OCI-LY7 (cell line): ENCODE measurements around the gene HOXA10. TPM values are rescaled to one million over a fixed set of nuclear protein-coding genes. Genes with fewer than 3 reads are reported as not detected.
A peak's percentile ranks its signal among the peaks of the same experiment; 100 is the strongest.

ENCODE experiments used
- BruUV-seq: library from RNA; stranded (reverse); fragments of 400-500 nt; replicated peaks from 2 replicates; lab custom pipeline; 2021; lab: Mats Ljungman, UMichigan
- CTCF ChIA-PET: fragments of 300-600 bp; sonication (Branson Sonifier 250); formaldehyde crosslinking; loops from one replicate; lab custom pipeline; 2022; ENCODE audit warnings: antibody characterized with exemption; ENCODE audit not compliant: unreplicated experiment; lab: Charles Lee
- POLR2A ChIA-PET: fragments of 300-600 bp; sonication (Branson Sonifier 250); formaldehyde crosslinking; loops from one replicate; lab custom pipeline; 2022; ENCODE audit warnings: antibody characterized with exemption; lab: Charles Lee
- DNase-seq: peaks from one replicate; pipeline ENCODE4 v3.0.0-alpha.2; 2015; ENCODE audit warnings: low spot score
- H2AFZ ChIP-seq: fragments of 200-600 bp; sonication (generic), shearing (Covaris generic); 2 replicates; pipeline ENCODE4 v1.6.1; 2014; ENCODE audit warnings: mild to moderate bottlenecking, antibody characterized with exemption, low read length, moderate library complexity
- H3K27ac ChIP-seq: fragments of 200-600 bp; sonication (generic); 2 replicates; pipeline ENCODE4 v1.5.1; 2014; ENCODE audit warnings: mixed run types, low read depth, mild to moderate bottlenecking, moderate library complexity, low read length, inconsistent platforms; ENCODE audit not compliant: poor library complexity, severe bottlenecking
- H3K36me3 ChIP-seq: fragments of 200-600 bp; sonication (generic); 2 replicates; pipeline ENCODE4 v1.6.1; 2014; ENCODE audit warnings: mild to moderate bottlenecking, antibody characterized with exemption, low read length, moderate library complexity, mixed read lengths; ENCODE audit not compliant: insufficient read depth
- H3K4me1 ChIP-seq: fragments of 200-600 bp; sonication (generic); 2 replicates; pipeline ENCODE4 v1.5.1; 2014; ENCODE audit warnings: mild to moderate bottlenecking, low read length; ENCODE audit not compliant: insufficient read depth, poor library complexity, severe bottlenecking
- H3K4me2 ChIP-seq: fragments of 200-600 bp; sonication (generic); 2 replicates; pipeline ENCODE4 v1.6.1; 2014; ENCODE audit warnings: mild to moderate bottlenecking, low read length
- H3K4me3 ChIP-seq: fragments of 200-600 bp; sonication (generic); 2 replicates; pipeline ENCODE4 v1.5.1; 2014; ENCODE audit warnings: mild to moderate bottlenecking, low read depth, low read length; ENCODE audit not compliant: poor library complexity, severe bottlenecking
- H3K79me2 ChIP-seq: fragments of 200-600 bp; sonication (generic); 2 replicates; pipeline ENCODE4 v1.6.1; 2016; ENCODE audit warnings: low read depth, mild to moderate bottlenecking, low read length, moderate library complexity, mixed read lengths; ENCODE audit not compliant: insufficient read depth
- H3K9me2 ChIP-seq: fragments of 200-600 bp; sonication (generic); 2 replicates; pipeline ENCODE4 v1.6.1; 2016; ENCODE audit warnings: mild to moderate bottlenecking, low read length, mixed read lengths; ENCODE audit not compliant: insufficient read depth
- H3K9me3 ChIP-seq: fragments of 200-600 bp; sonication (generic); 2 replicates; pipeline ENCODE4 v1.6.1; 2014; ENCODE audit warnings: mild to moderate bottlenecking, mixed run types, low read length, mixed read lengths
- H4K20me1 ChIP-seq: fragments of 200-600 bp; sonication (generic); 2 replicates; pipeline ENCODE4 v1.6.1; 2014; ENCODE audit warnings: mild to moderate bottlenecking, antibody characterized with exemption, low read length, moderate library complexity, mixed read lengths; ENCODE audit not compliant: insufficient read depth
- EZH2phosphoT487 ChIP-seq: fragments of 200-600 bp; sonication (generic); IDR thresholded peaks from 2 replicates; pipeline ENCODE4 v1.6.1; 2018; ENCODE audit warnings: low read depth, borderline replicate concordance, mild to moderate bottlenecking, mixed run types, antibody characterized with exemption, low read length, moderate library complexity, mixed read lengths
- intact Hi-C: fragments of 100-400 bp; cut with micrococcal nuclease; formaldehyde crosslinking; loops from one replicate; pipeline ENCODE4 v1.10.0; 2022; ENCODE audit not compliant: unreplicated experiment
- total RNA-seq, 2 experiments: library from RNA; depleted of rRNA in 1 of 2; stranded (reverse); fragments of >200 nt in 1 of 2; shearing (Covaris generic) in 1 of 2; gene quantifications; 2 replicates each; pipeline ENCODE4 v1.2.3, GENCODE V29; 2014 to 2022
- TF ChIP-seq, protein P1 (sequence below): fragments of 200-600 bp; sonication (generic); conservative IDR thresholded peaks from 2 replicates; pipeline ENCODE4 v1.5.1; 2014; ENCODE audit warnings: mild to moderate bottlenecking, antibody characterized with exemption, low read length, moderate library complexity, mixed read lengths

HOXA10 gene
- total RNA-seq, 2 experiments from 2014 or later, result not detected

DNA sequence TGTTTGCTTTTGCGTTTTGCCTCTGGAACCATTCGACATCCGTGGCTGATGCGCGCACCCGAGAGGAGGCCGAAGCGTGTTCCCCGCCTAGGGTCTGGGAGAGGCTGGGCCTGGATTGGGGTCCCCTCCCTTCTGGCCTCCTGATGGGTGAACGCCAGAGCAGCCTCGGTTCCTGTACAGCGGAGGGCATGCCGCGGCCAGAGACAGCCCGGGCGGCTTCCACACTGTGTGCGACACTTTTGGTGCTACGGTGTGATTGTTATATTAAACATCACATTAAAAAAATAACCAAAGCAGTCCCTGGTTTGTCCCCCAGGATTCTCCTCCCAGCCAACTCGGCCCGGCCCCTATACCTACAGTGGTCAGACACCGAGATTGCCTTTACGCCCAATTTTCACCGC lies 14.0 kb downstream of the HOXA10 start:
- Histone ChIP-seq H3K4me1 (peaks cover 20% of the 10 kb centered on the region), H3K36me3 (no peaks in the 10 kb centered on the region), H3K79me2 (no peaks in the 10 kb centered on the region), H3K9me3 (no peaks in the 10 kb centered on the region), H3K4me2 (peak overlapping the region; percentile 77), H4K20me1 (no peaks in the 10 kb centered on the region), H3K4me3 (peak overlapping the region; percentile 67), H2AFZ (peak overlapping the region; percentile 90), H3K9me2 (no peaks in the 10 kb centered on the region), H3K27ac (no peak overlapping the region)
- intact Hi-C loops, result loop anchor here (2.0 to 5.0 kb wide), 3 partner anchors 307 to 658 kb away; no protein-coding TSS in a partner anchor
- ChIA-PET POLR2A (interaction anchor here (0.7 kb wide), 2 partner anchors 9 to 33 kb away, joined by 3 read pairs; no protein-coding TSS in a partner anchor), CTCF (no interaction called here)
- no peak for TF ChIP-seq EZH2phosphoT487
- TF ChIP-seq, protein P1, sequence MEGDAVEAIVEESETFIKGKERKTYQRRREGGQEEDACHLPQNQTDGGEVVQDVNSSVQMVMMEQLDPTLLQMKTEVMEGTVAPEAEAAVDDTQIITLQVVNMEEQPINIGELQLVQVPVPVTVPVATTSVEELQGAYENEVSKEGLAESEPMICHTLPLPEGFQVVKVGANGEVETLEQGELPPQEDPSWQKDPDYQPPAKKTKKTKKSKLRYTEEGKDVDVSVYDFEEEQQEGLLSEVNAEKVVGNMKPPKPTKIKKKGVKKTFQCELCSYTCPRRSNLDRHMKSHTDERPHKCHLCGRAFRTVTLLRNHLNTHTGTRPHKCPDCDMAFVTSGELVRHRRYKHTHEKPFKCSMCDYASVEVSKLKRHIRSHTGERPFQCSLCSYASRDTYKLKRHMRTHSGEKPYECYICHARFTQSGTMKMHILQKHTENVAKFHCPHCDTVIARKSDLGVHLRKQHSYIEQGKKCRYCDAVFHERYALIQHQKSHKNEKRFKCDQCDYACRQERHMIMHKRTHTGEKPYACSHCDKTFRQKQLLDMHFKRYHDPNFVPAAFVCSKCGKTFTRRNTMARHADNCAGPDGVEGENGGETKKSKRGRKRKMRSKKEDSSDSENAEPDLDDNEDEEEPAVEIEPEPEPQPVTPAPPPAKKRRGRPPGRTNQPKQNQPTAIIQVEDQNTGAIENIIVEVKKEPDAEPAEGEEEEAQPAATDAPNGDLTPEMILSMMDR, result no peak
- DNase-seq, result no peak
- no TSS peak for BruUV-seq

- CTCF ChIA-PET, result no interaction called here
- no peak for DNase-seq
- no peaks in the 10 kb centered on the region for H3K79me2 ChIP-seq
- H3K4me2 ChIP-seq, result peak overlapping the region; percentile 77; the same call in 1 of the 2 replicates
- no peaks in the 10 kb centered on the region for H3K9me2 ChIP-seq
- H3K27ac ChIP-seq, result no peak overlapping the region
- peaks cover 26% of the 10 kb centered on the region for H3K4me1 ChIP-seq
- POLR2A ChIA-PET, result interaction anchor here (0.6 to 1.1 kb wide), 3 partner anchors 9 to 762 kb away, joined by 3 to 4 read pairs (median 3); no protein-coding TSS in a partner anchor
- no peak overlapping the region for H3K4me3 ChIP-seq
- no TSS peak for BruUV-seq
- peak overlapping the region; percentile 90; the same call in 1 of the 2 replicates for H2AFZ ChIP-seq
- H4K20me1 ChIP-seq, result no peaks in the 10 kb centered on the region
- TF ChIP-seq EZH2phosphoT487, result no peak
- TF ChIP-seq, protein P1, result no peak
- intact Hi-C loops, result loop anchor here (2.0 to 10.0 kb wide), 4 partner anchors 307 to 1265 kb away; no protein-coding TSS in a partner anchor
- H3K9me3 ChIP-seq, result no peaks in the 10 kb centered on the region
- no peaks in the 10 kb centered on the region for H3K36me3 ChIP-seq
Observed at GRCh38 chr7:27159266-27160144, 14.6 kb downstream of the HOXA10 start.
